RKO (cell line): Measurements from ENCODE around the gene CNTNAP2.
"Not testable (repeated sequence)": the region's sequence is repeated elsewhere in the genome, so short reads cannot be mapped to it uniquely, and the experiment has no call there.

Experiments
- DNase-seq: peaks from one replicate; pipeline ENCODE4 v3.0.0-alpha.2; 2016; ENCODE audit warnings: low spot score

Gene CNTNAP2

GRCh38 chr7:148031811-148032210, 1915.2 kb downstream of the CNTNAP2 start:
- no peak for DNase-seq

GRCh38 chr7:148035950-148036349, 1919.3 kb downstream of the CNTNAP2 start:
- DNase-seq: no peak

GRCh38 chr7:148037044-148037443, 1920.4 kb downstream of the CNTNAP2 start:
- DNase-seq: no peak

GRCh38 chr7:148041156-148041555, 1924.6 kb downstream of the CNTNAP2 start:
- DNase-seq: no peak

GRCh38 chr7:148042935-148043631, 1926.5 kb downstream of the CNTNAP2 start:
- DNase-seq: no peak

GRCh38 chr7:148044173-148044572, 1927.6 kb downstream of the CNTNAP2 start:
- no peak for DNase-seq

- DNase-seq: no peak
Observed at GRCh38 chr7:148045521-148045920, 1928.9 kb downstream of the CNTNAP2 start.

GRCh38 chr7:148049068-148049467, 1932.5 kb downstream of the CNTNAP2 start:
- DNase-seq: no peak

- DNase-seq: no peak
Observed at GRCh38 chr7:148050492-148051158, 1934.0 kb downstream of the CNTNAP2 start.

- DNase-seq: no peak
Observed at GRCh38 chr7:148056406-148056805, 1939.8 kb downstream of the CNTNAP2 start.

GRCh38 chr7:148058092-148058491, 1941.5 kb downstream of the CNTNAP2 start:
- DNase-seq: no peak

GRCh38 chr7:148058753-148059152, 1942.2 kb downstream of the CNTNAP2 start:
- DNase-seq: no peak

GRCh38 chr7:148060724-148061123, 1944.1 kb downstream of the CNTNAP2 start:
- no peak for DNase-seq

- not testable (repeated sequence) for DNase-seq
Observed at GRCh38 chr7:148078111-148078510, 1961.5 kb downstream of the CNTNAP2 start.

GRCh38 chr7:148079206-148080080, 1962.8 kb downstream of the CNTNAP2 start:
- no peak for DNase-seq

- DNase-seq: no peak
Observed at GRCh38 chr7:148083448-148083847, 1966.8 kb downstream of the CNTNAP2 start.

- DNase-seq: peak; percentile 77
Observed at GRCh38 chr7:148084138-148084537, 1967.5 kb downstream of the CNTNAP2 start.

- DNase-seq: no peak
Observed at GRCh38 chr7:148091882-148092281, 1975.3 kb downstream of the CNTNAP2 start.

- DNase-seq: no peak
Observed at GRCh38 chr7:148093375-148094166, 1977.0 kb downstream of the CNTNAP2 start.

- no peak for DNase-seq
Observed at GRCh38 chr7:148095066-148095465, 1978.5 kb downstream of the CNTNAP2 start.

GRCh38 chr7:148104136-148104716, 1987.6 kb downstream of the CNTNAP2 start:
- no peak for DNase-seq

- DNase-seq: no peak
Observed at GRCh38 chr7:148104924-148105323, 1988.3 kb downstream of the CNTNAP2 start.
